T-helper 22 cell (primary cell): ENCODE results near the gene PDE2A.
A peak's percentile ranks its signal among the peaks of the same experiment; 100 is the strongest.

ENCODE experiments used
- DNase-seq: peaks from one replicate; pipeline ENCODE4 v3.0.0-alpha.2; 2020; ENCODE audit warnings: low read depth

The PDE2A gene

DNA sequence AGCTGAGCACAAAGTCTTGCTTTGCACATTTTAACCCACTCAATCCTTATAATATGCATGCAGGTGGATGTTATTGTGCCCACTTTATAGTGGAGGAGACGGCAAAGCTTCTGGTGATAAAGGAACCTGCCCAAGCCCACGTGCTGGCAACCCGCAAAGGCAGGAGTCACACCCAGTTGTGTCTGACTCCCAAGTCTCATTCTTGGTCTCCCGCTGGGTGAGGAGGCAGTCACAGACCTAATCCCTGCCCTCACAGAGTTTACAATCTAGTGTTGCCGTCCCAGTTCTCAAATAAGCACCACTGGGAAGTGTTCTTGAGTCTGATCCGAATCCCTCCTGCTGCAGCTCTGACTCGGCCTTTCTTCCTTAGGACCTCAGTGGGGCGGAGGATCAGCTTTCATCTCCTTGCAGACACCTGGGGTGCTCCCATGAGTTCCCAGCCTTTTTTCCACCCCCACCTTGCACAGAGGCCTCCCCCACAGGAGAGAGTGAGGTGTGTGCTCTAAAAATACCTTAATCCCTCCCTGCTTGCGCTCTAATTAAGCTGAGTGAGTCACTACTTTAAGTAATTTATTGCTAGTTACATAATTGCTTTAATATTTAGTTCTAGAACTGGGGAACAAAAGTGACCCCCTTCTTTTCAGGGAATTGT, 15.1 kb downstream of the PDE2A start:
- DNase-seq, result no peak

DNA sequence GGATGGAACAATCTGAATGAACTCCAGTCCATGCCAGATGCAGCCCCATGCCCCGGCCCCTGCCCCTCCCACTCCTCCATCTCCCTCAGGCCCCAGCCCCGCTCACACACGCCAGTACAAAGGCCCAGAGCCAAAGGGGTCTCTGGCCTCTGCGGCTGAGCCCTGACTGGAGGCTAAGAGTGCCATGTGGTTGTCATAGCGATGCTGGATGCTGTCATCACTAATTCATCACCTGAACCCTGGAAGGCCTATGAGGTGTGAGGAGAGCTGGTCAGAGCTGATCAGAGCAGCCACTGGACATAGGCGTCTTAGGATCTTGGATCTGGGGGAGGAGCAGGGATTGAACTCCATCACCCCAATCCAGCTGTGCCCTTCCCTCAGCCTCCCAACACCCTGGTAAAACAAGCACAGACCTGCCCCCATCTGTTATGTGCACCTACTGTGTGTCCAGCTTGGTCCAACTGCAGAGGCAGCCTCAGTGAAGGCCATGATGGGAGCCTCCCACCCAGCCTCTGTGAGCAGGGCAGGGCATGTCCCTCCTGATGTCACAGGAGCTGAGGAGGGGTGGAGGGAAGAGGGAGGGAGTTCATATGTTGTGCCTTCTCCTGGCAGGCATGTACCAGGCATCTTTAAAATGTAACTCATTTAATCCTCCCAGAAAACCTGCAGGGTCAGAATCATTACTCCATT, 16.7 kb downstream of the PDE2A start:
- no peak for DNase-seq

- DNase-seq, result no peak
Observed at GRCh38 chr11:72655896-72656464, 18.2 kb downstream of the PDE2A start.

GRCh38 chr11:72655014-72655413, 19.2 kb downstream of the PDE2A start:
- DNase-seq, result no peak

- no peak for DNase-seq
Observed at GRCh38 chr11:72653649-72654048, 20.6 kb downstream of the PDE2A start.

- DNase-seq, result no peak
Observed at GRCh38 chr11:72652873-72653630, 21.2 kb downstream of the PDE2A start.

- no peak for DNase-seq
Observed at GRCh38 chr11:72652133-72652532, 22.1 kb downstream of the PDE2A start.

GRCh38 chr11:72649215-72649976, 24.8 kb downstream of the PDE2A start:
- DNase-seq, result no peak

- DNase-seq, result no peak
Observed at GRCh38 chr11:72648384-72649136, 25.7 kb downstream of the PDE2A start.

DNA sequence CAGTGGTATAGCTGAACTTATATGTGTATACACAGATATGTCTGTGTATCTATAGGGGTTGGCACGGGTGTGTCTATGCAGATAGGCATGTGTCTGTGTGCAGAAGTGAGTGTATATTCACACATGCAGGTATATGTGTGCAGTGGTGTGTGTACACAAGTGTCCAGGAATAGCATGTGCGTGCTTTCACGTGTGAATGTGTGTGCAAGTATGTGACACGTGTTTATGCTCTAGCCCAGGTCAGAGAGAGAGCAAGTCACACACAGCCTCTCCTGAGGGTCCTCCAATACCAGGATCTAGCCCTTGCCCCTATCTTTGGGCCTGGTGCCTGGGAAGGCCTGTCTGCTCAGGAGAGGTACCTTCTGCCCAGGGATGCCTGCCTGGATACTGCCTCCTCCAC, 26.3 kb downstream of the PDE2A start:
- DNase-seq, result no peak

DNA sequence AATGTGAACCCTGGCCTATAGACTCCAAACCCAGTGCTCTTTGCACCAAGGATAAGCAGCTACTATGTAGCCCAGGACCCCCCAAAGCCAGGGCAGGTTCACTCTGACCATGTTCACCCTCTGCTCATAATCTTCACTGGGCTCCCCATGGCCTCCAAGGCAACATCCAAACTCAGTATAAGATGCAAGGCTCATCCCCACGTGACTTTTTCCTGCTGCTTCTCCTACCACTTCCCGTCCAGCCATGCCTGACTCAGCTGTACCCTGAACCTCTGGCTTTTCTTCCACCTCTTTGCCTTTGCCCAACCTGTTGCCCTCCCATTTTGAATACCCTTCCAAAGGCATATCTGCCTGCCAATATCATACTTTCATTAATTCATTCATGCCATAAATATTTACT, 27.8 kb downstream of the PDE2A start:
- no peak for DNase-seq

- DNase-seq, result no peak
Observed at GRCh38 chr11:72646024-72646423, 28.2 kb downstream of the PDE2A start.

GRCh38 chr11:72643547-72643946, 30.7 kb downstream of the PDE2A start:
- no peak for DNase-seq

- DNase-seq, result peak; percentile 21
Observed at GRCh38 chr11:72642884-72643522, 31.2 kb downstream of the PDE2A start.

DNA sequence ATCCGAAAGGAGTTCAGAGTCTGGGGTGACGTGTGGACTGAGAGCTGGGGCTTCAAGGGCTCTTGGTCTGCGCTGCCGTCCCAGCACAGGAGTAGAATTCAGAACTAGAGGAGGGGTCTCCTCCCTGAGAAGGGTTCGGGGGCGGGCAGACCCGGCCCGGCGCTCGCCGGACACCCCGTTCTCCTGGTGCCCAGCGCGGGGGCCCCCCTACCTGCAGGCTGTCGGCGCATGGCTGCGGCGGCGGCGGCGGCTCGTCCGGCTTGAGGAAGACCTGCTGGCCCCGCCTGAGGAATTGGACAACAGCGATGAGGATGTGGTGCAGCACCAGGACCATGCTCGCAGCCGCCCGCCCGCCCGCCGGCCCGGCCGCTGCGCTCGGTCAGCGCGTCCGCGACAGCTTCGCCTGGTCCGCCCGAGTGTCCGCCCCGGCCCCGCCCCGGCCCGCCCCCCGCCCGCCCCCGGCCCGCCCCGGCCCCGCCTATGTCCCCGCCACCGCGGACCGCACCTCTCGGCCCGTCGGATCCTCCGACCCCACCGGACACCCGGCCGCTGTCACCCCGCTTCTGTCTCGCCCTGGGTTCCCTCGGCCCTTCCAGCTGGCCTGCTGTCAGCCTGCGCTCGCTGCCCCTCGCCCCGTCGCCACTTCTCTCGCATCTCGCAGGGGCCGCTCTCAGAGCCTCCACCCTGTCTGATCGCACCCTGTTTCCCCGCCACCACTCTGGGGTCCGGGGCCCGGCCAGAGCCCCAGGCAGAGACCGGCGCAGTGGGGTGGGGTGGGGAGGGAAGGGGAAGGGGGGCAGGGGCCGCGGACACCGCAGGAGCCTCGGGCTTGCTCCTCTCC, 32.0 kb downstream of the PDE2A start:
- no peak for DNase-seq

GRCh38 chr11:72641522-72642042, 32.6 kb downstream of the PDE2A start:
- no peak for DNase-seq

GRCh38 chr11:72639502-72640375, 34.5 kb downstream of the PDE2A start:
- no peak for DNase-seq

DNA sequence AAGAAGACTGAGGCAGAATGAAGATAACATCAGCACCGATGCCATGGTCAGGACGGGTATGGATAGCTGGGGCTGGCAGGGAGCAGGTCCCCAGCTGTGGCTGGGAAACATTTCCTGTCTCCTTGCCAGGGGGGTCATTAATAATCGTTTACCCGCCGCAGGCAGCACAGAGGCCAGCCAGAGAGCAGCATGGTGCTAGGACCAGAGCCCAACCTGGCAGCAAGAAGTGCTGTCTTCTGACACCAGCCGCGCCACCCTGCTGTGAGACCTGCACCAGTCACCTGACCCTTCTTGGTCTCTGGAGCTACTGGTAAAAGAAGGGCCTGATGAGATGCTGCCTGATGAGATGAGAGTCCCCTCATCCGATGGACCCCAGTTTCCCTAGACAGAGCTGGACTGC, 36.3 kb downstream of the PDE2A start:
- no peak for DNase-seq

DNA sequence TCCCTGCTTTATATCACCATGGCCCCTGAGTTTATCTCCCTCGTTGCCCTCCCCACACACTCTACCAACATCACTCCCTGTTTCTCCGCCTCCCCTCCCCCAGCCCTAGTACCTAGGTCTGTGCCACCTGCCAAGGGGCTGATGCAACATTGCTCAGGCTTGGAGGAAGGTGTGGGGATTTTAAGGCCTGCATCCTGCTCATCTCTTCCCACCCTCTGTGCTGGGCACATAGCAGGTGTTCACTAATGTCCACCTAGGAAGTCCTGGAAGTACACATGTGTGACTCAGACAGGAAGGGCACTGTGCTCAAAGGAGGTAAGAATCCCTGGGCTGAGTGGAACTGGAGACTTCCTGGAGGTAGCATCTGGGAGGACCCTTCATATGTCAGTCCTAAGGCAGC, 37.0 kb downstream of the PDE2A start:
- no peak for DNase-seq
